Esophagus (tissue), 2 donors: Measurements from ENCODE around the gene RAPGEF6. TPM values are rescaled to one million over a fixed set of nuclear protein-coding genes. Genes with fewer than 3 reads are reported as not detected.

ENCODE experiments used
- polyA plus RNA-seq, 2 donors: library from polyadenylated mRNA; stranded (reverse); fragments of 200-250 nt; gene quantifications; one replicate each; pipeline ENCODE4 v1.2.3, GENCODE V29; 2013
- donor health status: healthy with polysubstance abuse.
- donor health status: Bipolar disorder and iron deficiency.

The RAPGEF6 gene
- polyA plus RNA-seq, 2 donors, result 2.3 TPM

Other genes starting within 250 kb of the RAPGEF6 start
- gene FNIP1, start 161.8 kb upstream of the RAPGEF6 start, polyA plus RNA-seq, result 1 to 10 TPM; 2.4 to 2.5 TPM